ENCODE data around the gene AMH.

Gene AMH

DNA sequence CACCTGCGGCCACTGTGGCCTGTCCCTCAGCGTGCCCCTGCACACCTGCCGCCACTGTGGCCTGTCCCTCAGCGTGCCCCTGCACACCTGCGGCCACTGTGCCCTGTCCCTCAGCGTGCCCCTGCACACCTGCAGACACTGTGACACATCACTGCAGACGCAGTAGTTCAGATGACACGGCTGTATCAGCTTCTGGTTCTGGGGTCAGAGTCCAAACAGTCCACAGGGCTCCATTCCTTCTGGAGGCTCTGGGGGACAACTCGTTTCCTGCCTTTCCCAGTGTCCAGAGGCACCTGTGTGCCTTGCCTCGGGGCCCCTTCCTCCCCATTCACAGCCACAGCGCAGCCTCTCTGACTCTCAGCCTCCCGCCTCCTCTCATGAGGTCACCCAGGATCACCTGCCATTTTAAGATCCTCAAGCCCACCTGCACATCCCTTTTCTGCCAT lies 7.0 kb upstream of the AMH start:
- H3K4me3 ChIP-seq, result no peak overlapping the region
- no peak for TF ChIP-seq CTCF (IDR thresholded peaks at IDR 0.05)
- DNase-seq (ENCODE audit: low spot score), result no peak
- peak overlapping the region in 1 of 2 donors; percentile 70 for H3K27ac ChIP-seq

DNA sequence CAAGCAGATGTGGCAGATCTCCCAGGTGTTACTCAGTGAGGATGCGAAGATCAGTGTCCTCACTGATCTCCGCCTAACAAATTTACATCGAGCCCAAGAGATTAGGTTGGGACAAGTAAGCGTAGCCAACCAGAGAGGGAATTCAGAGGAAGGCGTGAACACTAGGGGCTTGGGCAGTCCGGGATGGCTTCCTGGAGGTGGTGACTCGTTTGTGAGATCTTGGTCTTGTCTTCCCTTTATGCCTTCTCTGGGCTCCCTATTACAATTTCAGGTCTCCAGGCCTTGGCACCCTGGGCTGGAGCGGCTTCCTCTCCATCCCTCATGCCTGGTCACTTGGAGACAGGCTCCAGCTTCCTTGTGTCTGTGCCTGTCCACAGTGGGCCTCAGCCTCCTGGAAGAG lies 6.3 kb upstream of the AMH start:
- no peak for TF ChIP-seq CTCF (IDR thresholded peaks at IDR 0.05)
- DNase-seq (ENCODE audit: low spot score), result no peak
- Histone ChIP-seq H3K4me3 (no peak overlapping the region), H3K27ac (no peak overlapping the region)

DNA sequence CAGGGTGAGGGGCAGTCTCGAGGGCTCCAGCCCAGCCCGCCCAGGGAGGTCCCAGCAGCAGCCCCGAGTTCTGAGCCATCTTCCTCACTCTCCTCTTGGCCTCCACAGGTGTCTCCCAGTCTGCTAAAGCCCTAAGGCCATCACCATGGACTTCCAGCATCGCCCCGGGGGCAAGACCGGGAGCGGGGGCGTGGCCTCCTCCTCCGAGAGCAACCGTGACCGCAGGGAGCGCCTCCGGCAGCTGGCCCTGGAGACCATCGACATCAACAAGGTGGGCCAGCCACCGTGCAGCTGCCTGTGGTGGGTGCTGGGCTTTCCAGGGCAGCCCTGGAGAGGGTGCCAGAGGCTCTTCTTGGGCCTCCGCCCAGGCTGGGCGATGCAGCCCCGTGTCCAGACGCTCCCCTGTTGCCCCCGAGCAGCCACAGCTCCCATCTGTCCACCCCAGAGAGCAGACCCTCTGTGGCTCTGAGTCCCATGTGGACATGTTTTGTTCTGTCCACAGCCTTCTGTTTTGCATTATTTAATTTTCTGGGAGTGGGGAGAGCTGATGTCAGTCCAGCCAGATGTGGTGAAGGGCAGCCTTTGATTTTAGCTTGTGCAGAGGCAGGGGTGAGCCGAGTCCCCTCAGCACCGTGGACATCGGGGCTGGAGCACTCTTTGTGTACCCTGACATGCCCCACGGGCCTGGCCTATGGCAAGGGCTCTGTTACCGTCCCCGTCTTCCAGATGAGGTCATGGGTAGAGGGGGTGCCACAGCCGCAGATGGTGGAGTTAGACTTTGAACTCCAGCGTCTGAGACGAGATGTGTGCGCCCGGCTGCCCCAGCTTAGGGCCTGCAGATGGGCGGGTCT lies 5.6 kb upstream of the AMH start:
- H3K4me3 ChIP-seq, result no peak overlapping the region
- DNase-seq (ENCODE audit: low spot score), result no peak
- no peak for TF ChIP-seq CTCF (IDR thresholded peaks at IDR 0.05)
- H3K27ac ChIP-seq, result no peak overlapping the region

- Histone ChIP-seq H3K27ac (no peak overlapping the region), H3K4me3 (no peak overlapping the region)
- TF ChIP-seq CTCF (IDR thresholded peaks at IDR 0.05), result no peak
- no peak for DNase-seq (ENCODE audit: low spot score)
Measured at GRCh38 chr19:2244125-2244411, 5.1 kb upstream of the AMH start.

GRCh38 chr19:2244486-2244885 lies 4.6 kb upstream of the AMH start:
- no peak for TF ChIP-seq CTCF (IDR thresholded peaks at IDR 0.05)
- no peak for DNase-seq (ENCODE audit: low spot score)
- no peak overlapping the region for H3K27ac ChIP-seq
- H3K4me3 ChIP-seq, result no peak overlapping the region

DNA sequence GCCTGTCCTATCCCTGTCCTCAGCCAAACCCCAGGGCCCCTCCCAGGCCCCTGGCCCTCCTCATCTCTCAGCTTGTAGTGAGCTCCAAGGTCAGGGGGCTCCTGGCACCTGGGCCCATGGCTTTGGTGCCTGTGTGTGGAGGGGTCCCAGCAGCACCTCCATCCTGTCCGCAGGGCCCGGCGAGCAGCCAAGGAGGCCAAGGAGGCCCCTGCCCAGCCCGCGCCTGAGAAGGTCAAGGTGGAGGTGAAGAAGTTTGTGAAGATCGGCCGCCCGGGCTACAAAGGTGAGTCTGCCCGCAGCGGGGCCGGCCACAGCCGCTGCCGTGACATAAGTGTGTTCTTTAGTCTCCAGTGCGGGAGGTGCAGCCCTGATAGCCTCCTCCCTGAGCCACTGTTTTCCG lies 3.9 kb upstream of the AMH start:
- H3K27ac ChIP-seq, result no peak overlapping the region
- no peak for DNase-seq (ENCODE audit: low spot score)
- no peak for TF ChIP-seq CTCF (IDR thresholded peaks at IDR 0.05)
- no peak overlapping the region for H3K4me3 ChIP-seq

- Histone ChIP-seq H3K27ac (no peak overlapping the region), H3K4me3 (no peak overlapping the region)
- no peak for DNase-seq (ENCODE audit: low spot score)
- TF ChIP-seq CTCF (IDR thresholded peaks at IDR 0.05), result no peak
Measured at GRCh38 chr19:2246014-2246620, 3.0 kb upstream of the AMH start.

Measured in coronary artery (tissue), 2 donors.